Spinal cord (tissue), 10 donors: ENCODE results near the gene SKA3. TPM values are rescaled to one million over a fixed set of nuclear protein-coding genes. Genes with fewer than 3 reads are reported as not detected.
"Not testable (repeated sequence)": the region's sequence is repeated elsewhere in the genome, so short reads cannot be mapped to it uniquely, and the experiment has no call there.

Experiments used
- DNase-seq, 6 donors: peaks; one replicate each; pipeline versions ENCODE4 v3.0.0 to v3.0.0-alpha.2; 2013 to 2015; ENCODE audit warnings: low spot score in 6 of 6, low read depth in 4 of 6
- H3K27ac ChIP-seq: one replicate; pipeline ENCODE4 v1.5.1; 2013; ENCODE audit warnings: low read depth, low read length, control low read depth
- H3K27me3 ChIP-seq: one replicate; pipeline ENCODE4 v1.6.1; 2013; ENCODE audit warnings: low read length; ENCODE audit not compliant: control insufficient read depth, insufficient read depth
- H3K36me3 ChIP-seq: one replicate; pipeline ENCODE4 v1.6.1; 2013; ENCODE audit warnings: low read length; ENCODE audit not compliant: control insufficient read depth, insufficient read depth
- H3K4me1 ChIP-seq: one replicate; pipeline ENCODE4 v1.6.1; 2013; ENCODE audit warnings: low read length; ENCODE audit not compliant: control insufficient read depth, insufficient read depth
- H3K4me3 ChIP-seq: one replicate; pipeline ENCODE4 v1.5.1; 2013; ENCODE audit warnings: low read depth, low read length, control low read depth
- H3K9me3 ChIP-seq: one replicate; pipeline ENCODE4 v1.6.1; 2013; ENCODE audit warnings: low read length; ENCODE audit not compliant: control insufficient read depth, insufficient read depth
- WGBS: methylation state at CpG from one replicate; pipeline ENCODE4 v1.1.5; 2013; ENCODE audit warnings: missing lambda C conversion rate; ENCODE audit not compliant: insufficient coverage; 5-methylcytosine and 5-hydroxymethylcytosine counted together
- polyA plus RNA-seq, 2 donors: library from polyadenylated mRNA; unstranded; fragments of 120-200 nt; gene quantifications; one replicate each; pipeline ENCODE4 v1.2.1, GENCODE V29; 2013; ENCODE audit not compliant: insufficient read length in 2 of 2
- total RNA-seq, 2 donors: library from RNA; depleted of rRNA in 1 of 2; stranded (reverse); fragments of 120-200 nt in 1 of 2; fragments of >200 nt in 1 of 2; gene quantifications; one replicate each; pipeline versions ENCODE4 v1.2.3 to v1.2.4, GENCODE V29; 2013 to 2014
- donor health status: healthy.

Gene SKA3
- total and polyA plus RNA-seq, 4 donors, result 6.6 to 9.2 (median 7.5) TPM

GRCh38 chr13:21175656-21176214 is 617 bp downstream of the SKA3 start:
- DNase-seq, result peak in 1 of 6 donors; percentile 2
- 2% methylated on average over 9 of the region's 13 CpGs for WGBS
- Histone ChIP-seq H3K36me3 (peaks cover 3% of the 10 kb centered on the region), H3K27me3 (no peaks in the 10 kb centered on the region), H3K4me3 (peak overlapping the region; percentile 94), H3K4me1 (peaks cover 9% of the 10 kb centered on the region), H3K27ac (no peak overlapping the region), H3K9me3 (no peaks in the 10 kb centered on the region)

- not testable (repeated sequence) for H3K36me3 ChIP-seq, DNase-seq
Measured at GRCh38 chr13:21173767-21174166, 2.6 kb downstream of the SKA3 start.

GRCh38 chr13:21171420-21171819 is 4.9 kb downstream of the SKA3 start:
- Histone ChIP-seq H3K9me3 (no peaks in the 10 kb centered on the region), H3K4me3 (no peak overlapping the region), H3K36me3 (no peaks in the 10 kb centered on the region), H3K4me1 (no peaks in the 10 kb centered on the region), H3K27ac (no peak overlapping the region), H3K27me3 (no peaks in the 10 kb centered on the region)
- DNase-seq, result no peak
- no CpG with 5 or more reads among the region's 9 CpGs for WGBS

More at GRCh38 chr13:21173767-21174166, 2.6 kb downstream of the SKA3 start:
- H3K27ac ChIP-seq, H3K4me3 ChIP-seq, H3K9me3 ChIP-seq, H3K27me3 ChIP-seq, H3K4me1 ChIP-seq: not testable (repeated sequence)
- no CpG with 5 or more reads among the region's 1 CpG for WGBS

GRCh38 chr13:21165606-21166005 is 10.7 kb downstream of the SKA3 start:
- not testable (repeated sequence) for H3K27me3 ChIP-seq, H3K4me1 ChIP-seq, H3K27ac ChIP-seq, H3K9me3 ChIP-seq, DNase-seq, H3K36me3 ChIP-seq, H3K4me3 ChIP-seq
- WGBS, result 93% methylated on average over 2 of the region's 4 CpGs

GRCh38 chr13:21164631-21165030 is 11.7 kb downstream of the SKA3 start:
- no peak for DNase-seq
- WGBS, result no CpG with 5 or more reads among the region's 4 CpGs
- Histone ChIP-seq H3K4me3 (no peak overlapping the region), H3K27me3 (no peaks in the 10 kb centered on the region), H3K4me1 (no peaks in the 10 kb centered on the region), H3K36me3 (no peaks in the 10 kb centered on the region), H3K9me3 (no peaks in the 10 kb centered on the region), H3K27ac (no peak overlapping the region)

- 82% methylated on average over 5 of the region's 8 CpGs for WGBS
- H3K9me3 ChIP-seq, result no peaks in the 10 kb centered on the region
- H3K27me3 ChIP-seq, result no peaks in the 10 kb centered on the region
- H3K36me3 ChIP-seq, result peaks cover 5% of the 10 kb centered on the region
- H3K27ac ChIP-seq, result no peak overlapping the region
- no peaks in the 10 kb centered on the region for H3K4me1 ChIP-seq
- H3K4me3 ChIP-seq, result no peak overlapping the region
- DNase-seq, result no peak
Measured at GRCh38 chr13:21152251-21152899, 24.0 kb downstream of the SKA3 start.

- H3K4me1 ChIP-seq, result no peaks in the 10 kb centered on the region
- H3K27ac ChIP-seq, result no peak overlapping the region
- no peaks in the 10 kb centered on the region for H3K27me3 ChIP-seq
- no peak overlapping the region for H3K4me3 ChIP-seq
- DNase-seq, result peak in 1 of 6 donors; percentile 2
- WGBS, result no CpG with 5 or more reads among the region's 1 CpG
- peaks cover 13% of the 10 kb centered on the region for H3K36me3 ChIP-seq
- no peaks in the 10 kb centered on the region for H3K9me3 ChIP-seq
Measured at GRCh38 chr13:21150013-21150412, 26.3 kb downstream of the SKA3 start.

- H3K9me3 ChIP-seq, result no peaks in the 10 kb centered on the region
- WGBS, result no CpG with 5 or more reads among the region's 1 CpG
- H3K4me3 ChIP-seq, result no peak overlapping the region
- no peak overlapping the region for H3K27ac ChIP-seq
- no peaks in the 10 kb centered on the region for H3K4me1 ChIP-seq
- H3K36me3 ChIP-seq, result peaks cover 13% of the 10 kb centered on the region
- H3K27me3 ChIP-seq, result no peaks in the 10 kb centered on the region
- no peak for DNase-seq
Measured at GRCh38 chr13:21149568-21149967, 26.8 kb downstream of the SKA3 start.

- no peak overlapping the region for H3K27ac ChIP-seq
- H3K4me1 ChIP-seq, result peaks cover 4% of the 10 kb centered on the region
- DNase-seq, result no peak
- no peaks in the 10 kb centered on the region for H3K9me3 ChIP-seq
- H3K36me3 ChIP-seq, result peaks cover 17% of the 10 kb centered on the region
- no peaks in the 10 kb centered on the region for H3K27me3 ChIP-seq
- no peak overlapping the region for H3K4me3 ChIP-seq
- WGBS, result 65% methylated on average over 3 of the region's 5 CpGs
Measured at GRCh38 chr13:21148557-21149258, 27.6 kb downstream of the SKA3 start.

GRCh38 chr13:21147827-21148226 is 28.5 kb downstream of the SKA3 start:
- peaks cover 17% of the 10 kb centered on the region for H3K36me3 ChIP-seq
- H3K27me3 ChIP-seq, result no peaks in the 10 kb centered on the region
- no peak overlapping the region for H3K27ac ChIP-seq
- no peaks in the 10 kb centered on the region for H3K9me3 ChIP-seq
- no peak overlapping the region for H3K4me3 ChIP-seq
- H3K4me1 ChIP-seq, result peaks cover 4% of the 10 kb centered on the region
- DNase-seq, result no peak
- 91% methylated on average over 4 of the region's 4 CpGs for WGBS
